Fibroblast of skin of abdomen (primary cell): ENCODE data around the gene ACSL1.
"Not testable (repeated sequence)": the region's sequence is repeated elsewhere in the genome, so short reads cannot be mapped to it uniquely, and the experiment has no call there.

Experiments used
- DNase-seq: peaks from one replicate; pipeline ENCODE4 v3.0.0-alpha.2; 2013

Gene ACSL1

GRCh38 chr4:184751585-184751956, 74.2 kb downstream of the ACSL1 start:
- DNase-seq, result no peak

DNA sequence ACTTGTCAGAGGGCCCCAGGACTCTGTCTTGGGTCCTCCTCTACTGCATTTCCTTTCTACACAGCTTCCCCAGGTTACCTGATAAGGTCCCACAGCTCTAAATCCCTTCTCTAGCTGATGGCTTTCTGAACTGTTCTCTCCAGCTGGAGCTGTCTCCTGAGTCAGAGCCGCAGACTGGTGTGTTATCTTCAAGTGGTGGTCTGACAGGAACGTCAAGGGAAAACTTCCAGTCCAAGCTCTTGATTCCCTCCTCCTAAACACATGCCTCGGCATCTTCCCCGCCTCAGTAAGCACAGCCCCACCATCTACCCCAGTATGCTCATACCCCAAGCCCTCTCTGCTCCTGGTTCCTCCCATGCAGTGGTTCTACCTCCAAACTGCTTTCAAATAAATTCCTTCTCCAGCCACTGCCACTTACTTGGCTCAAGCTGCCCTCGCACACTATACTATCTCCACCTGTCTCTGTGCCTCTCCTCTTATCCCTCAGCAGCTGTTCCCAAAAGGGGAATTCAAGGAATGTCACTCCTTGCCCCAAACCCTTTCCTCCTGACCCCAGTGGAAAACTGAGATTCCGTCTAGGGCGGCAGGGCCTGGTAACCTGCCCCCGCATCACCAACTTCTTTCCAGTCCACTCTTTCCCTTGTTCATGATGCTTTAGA, 74.7 kb downstream of the ACSL1 start:
- no peak for DNase-seq

GRCh38 chr4:184748251-184748652, 77.5 kb downstream of the ACSL1 start:
- DNase-seq, result no peak

- no peak for DNase-seq
Observed at GRCh38 chr4:184747034-184747830, 78.5 kb downstream of the ACSL1 start.

DNA sequence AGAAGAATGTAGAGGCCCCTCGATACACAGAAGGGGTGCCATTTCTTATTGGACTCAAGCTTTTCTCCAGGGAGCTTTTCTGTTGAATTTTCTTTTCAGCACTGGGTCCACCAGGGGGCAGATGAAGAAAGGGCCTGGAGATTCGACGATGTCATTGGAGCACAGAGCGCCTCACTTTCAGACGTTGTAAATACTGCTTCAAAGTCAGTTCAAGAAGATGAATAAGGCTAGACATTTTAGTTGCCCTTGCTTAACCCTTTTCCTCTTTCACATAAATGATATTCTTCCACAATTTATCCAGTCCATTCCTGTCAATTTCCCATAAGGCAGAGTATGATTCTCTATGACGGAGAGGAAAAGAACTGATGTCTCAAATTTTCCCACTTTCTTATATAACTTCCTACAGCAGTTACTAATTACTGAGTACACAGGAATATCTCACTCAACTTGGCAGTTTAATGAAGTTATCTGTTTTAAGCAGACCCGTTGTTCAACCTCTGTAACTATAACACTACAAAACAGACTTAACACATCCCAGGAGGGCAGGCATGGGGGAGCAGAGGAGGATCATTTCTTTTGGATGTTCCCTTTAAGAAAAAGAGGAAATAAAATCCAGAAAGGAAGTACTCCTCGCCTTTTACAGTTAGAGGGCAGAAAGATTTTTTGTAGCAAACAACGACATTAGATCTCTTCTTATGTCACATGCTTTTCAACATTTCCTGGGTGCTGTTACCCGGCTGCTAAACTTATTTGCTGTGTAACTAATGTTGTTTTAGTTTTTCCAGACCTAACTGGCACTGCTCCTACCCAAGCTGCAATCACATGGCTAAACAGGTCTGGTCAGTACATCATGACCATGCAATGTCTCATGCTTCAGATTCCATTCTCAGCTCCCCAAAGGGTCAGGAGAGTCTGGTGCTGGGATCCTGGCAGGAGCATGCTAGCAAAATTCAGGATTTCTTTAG, 79.7 kb downstream of the ACSL1 start:
- DNase-seq, result peak; percentile 78

GRCh38 chr4:184744236-184744635, 81.5 kb downstream of the ACSL1 start:
- DNase-seq, result no peak

GRCh38 chr4:184743650-184744049, 82.1 kb downstream of the ACSL1 start:
- no peak for DNase-seq

GRCh38 chr4:184741651-184742050, 84.1 kb downstream of the ACSL1 start:
- not testable (repeated sequence) for DNase-seq

DNA sequence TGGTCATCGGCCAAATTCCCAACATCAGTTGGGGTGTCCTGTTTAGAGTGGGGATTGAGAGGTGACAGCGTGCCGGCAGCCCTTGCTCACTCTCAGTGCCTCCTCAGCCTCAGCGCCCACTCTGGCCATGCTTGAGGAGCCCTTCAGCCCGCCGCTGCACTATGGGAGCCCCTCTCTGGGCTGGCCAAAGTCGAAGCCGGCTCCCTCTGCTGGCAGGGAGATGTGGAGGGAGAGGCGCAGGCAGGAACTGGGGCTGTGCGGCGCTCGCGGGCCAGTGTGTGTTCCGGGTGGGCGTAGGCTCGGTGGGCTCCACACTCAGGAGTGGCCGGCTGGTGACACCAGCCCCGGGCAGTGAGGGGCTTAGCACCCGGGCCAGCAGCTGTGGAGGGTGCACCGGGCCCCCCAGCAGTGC, 84.8 kb downstream of the ACSL1 start:
- DNase-seq, result no peak

- not testable (repeated sequence) for DNase-seq
Observed at GRCh38 chr4:184739575-184739974, 86.2 kb downstream of the ACSL1 start.

DNA sequence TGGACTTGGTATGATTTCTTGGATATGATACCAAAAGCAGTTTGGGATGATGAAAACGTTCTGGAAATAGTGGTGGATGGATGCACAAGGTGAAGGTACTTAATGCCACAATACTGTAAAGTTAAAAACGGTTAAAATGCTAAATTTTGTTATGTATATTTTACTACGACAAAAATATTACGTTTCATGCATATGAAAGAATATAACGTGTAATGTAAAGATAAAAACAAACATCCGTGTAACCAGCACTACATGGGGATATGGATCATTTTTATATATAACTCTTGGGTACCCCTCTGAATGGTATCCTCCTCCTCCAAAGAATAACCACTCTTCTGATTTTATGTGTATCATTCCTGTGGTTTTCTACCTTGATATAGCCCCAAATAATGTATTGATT, 91.0 kb downstream of the ACSL1 start:
- no peak for DNase-seq

DNA sequence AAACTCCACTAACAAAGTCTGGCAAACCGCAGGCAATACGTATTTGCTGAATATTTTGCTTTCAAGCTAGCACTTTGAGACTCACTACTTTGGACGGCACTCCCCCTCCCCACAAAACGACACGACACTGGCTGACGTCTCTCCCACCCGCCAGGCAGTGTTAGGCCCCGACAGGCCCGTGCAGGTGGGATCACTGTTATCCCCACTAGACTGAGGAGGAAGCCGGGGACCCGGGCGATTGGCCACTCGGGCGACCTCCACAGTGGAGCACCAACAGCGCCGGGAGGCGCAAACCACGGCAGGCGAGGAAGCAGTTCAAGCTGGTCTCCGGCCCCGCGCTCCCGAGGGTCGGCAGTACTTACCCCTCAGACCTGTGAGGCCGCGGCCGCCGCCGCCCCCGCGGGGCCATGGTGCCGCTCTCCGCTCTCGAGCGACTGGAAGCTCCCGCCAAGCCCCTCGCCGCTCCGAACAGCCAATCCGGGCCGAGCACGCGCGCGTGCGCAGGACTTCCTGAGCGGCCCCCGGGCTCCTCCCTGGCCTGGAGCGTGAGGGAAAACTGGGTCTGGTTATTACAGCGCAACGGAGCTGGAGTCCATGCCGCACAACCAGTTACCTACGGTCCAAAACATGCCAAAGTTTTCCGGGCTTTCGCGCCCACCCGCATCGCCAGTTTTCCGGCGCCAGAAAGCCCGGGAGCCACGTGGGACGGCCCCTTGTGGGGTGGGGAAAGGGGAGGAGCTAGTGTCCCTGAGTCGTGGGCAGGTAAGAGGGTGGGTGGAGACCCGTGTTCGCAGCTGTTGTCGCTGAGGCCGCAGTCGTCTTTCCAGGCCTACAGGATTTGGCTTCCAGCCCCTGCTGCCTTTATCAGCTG, 91.9 kb downstream of the ACSL1 start, which contains the start of gene CENPU:
CENPU (minus strand) TSS at position 443 of the 871 bp plus-strand sequence; CDS start at position 409, 34 bp downstream.
- peak; percentile 99 for DNase-seq

- no peak for DNase-seq
Observed at GRCh38 chr4:184732126-184732525, 93.6 kb downstream of the ACSL1 start.

DNA sequence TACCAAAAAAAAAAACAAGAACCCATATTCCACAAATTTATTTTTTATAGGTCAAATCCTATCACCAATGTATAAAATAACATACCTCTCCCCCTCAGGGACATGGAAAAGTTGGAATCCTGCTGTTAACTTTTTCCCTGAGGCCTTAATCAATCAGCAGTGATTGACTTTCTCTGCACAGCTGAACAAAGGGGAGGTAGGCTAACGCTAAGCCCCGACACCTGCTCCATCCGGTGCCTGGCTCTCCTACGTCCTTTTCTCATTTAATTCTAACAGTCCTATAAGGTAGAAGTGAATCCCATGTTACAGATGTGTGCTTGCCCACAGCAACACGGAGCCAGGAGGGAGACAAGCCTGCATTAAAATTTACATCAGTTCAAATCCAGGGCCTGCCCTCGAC, 94.7 kb downstream of the ACSL1 start:
- no peak for DNase-seq

DNA sequence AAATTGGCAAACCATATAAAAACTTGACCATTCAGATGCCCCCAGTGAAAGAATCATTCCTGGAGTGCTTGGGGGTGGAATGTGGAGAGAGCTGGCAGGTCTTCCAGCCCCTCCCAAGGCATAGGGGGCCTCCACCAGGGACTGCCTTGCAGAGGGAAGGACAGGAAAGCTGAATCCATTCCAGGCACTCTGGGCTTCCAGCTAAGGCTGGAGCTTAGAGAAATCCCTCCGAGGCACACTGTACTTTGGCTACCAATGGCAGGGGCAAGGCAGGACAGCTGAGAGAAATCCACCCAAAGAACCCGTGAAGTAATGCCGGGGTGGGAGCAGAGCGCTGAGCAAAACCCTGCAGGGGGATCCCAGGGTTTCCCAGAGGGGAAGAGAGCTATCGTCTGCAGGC, 95.8 kb downstream of the ACSL1 start:
- no peak for DNase-seq

GRCh38 chr4:184728858-184729257, 96.9 kb downstream of the ACSL1 start:
- DNase-seq, result no peak

- no peak for DNase-seq
Observed at GRCh38 chr4:184727430-184727829, 98.3 kb downstream of the ACSL1 start.

- DNase-seq, result no peak
Observed at GRCh38 chr4:184722798-184723197, 103.0 kb downstream of the ACSL1 start.

- DNase-seq, result no peak
Observed at GRCh38 chr4:184721254-184721653, 104.5 kb downstream of the ACSL1 start.

DNA sequence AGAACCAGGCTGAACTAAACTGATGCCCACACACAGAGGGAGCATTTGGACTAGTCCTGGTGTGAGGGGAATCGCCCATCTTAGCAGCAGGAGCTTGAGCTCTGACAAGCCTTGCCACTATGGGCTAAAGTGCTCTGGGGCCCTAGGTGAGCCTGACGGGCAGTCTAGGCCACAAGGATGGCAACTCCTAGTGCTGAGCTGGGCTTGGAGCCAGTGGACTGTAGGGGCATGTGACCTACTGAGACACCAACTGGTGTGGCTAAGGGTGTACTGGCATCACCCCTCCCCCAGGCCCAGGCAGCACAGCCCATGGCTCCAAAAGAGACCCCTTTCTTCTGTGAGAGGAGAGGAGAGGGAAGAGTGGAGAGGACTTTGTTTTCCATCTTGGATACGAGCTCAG, 106.4 kb downstream of the ACSL1 start:
- DNase-seq, result no peak

- DNase-seq, result no peak
Observed at GRCh38 chr4:184715526-184715925, 110.2 kb downstream of the ACSL1 start.

GRCh38 chr4:184713887-184714286, 111.9 kb downstream of the ACSL1 start:
- DNase-seq, result no peak
